Type B pancreatic cell (in vitro differentiated cells): ENCODE data around the gene ZNF789. TPM values are rescaled to one million over a fixed set of nuclear protein-coding genes. Genes with fewer than 3 reads are reported as not detected.

Experiments
- DNase-seq: peaks from one replicate; pipeline ENCODE4 v3.0.0; 2021; ENCODE audit warnings: mixed read lengths; ENCODE audit not compliant: unreplicated experiment; ENCODE audit errors: extremely low spot score
- H3K27ac Mint-ChIP-seq: 2 replicates; pipeline ENCODE4 v1.8.0; 2021; ENCODE audit warnings: mild to moderate bottlenecking, mixed read lengths
- H3K27me3 Mint-ChIP-seq: 2 replicates; pipeline ENCODE4 v1.8.0; 2021; ENCODE audit warnings: mixed read lengths
- H3K36me3 Mint-ChIP-seq: 2 replicates; pipeline ENCODE4 v1.8.0; 2021; ENCODE audit warnings: mixed read lengths
- H3K4me1 Mint-ChIP-seq: one replicate; pipeline ENCODE4 v1.8.0; 2021; ENCODE audit warnings: mixed read lengths; ENCODE audit not compliant: unreplicated experiment
- H3K4me3 Mint-ChIP-seq: 2 replicates; pipeline ENCODE4 v1.8.0; 2021; ENCODE audit warnings: mild to moderate bottlenecking, mixed read lengths
- H3K9me3 Mint-ChIP-seq: 2 replicates; pipeline ENCODE4 v1.8.0; 2021; ENCODE audit warnings: mixed read lengths
- CTCF ChIP-seq: fragments of 200-600 bp; sonication (generic); conservative IDR thresholded peaks from 2 replicates; pipeline ENCODE4 v1.5.0; 2021; ENCODE audit warnings: antibody characterized with exemption, mild to moderate bottlenecking
- total RNA-seq: library from RNA; stranded (reverse); gene quantifications from 2 replicates; pipeline ENCODE4 v1.2.1, GENCODE V29; 2021; ENCODE audit warnings: low replicate concordance

Gene ZNF789
- total RNA-seq, 1 donor from 2014 or later = 19.0 TPM

- H3K27ac Mint-ChIP-seq = no peak overlapping the region
Observed at GRCh38 chr7:99514050-99514449, 41.4 kb downstream of the ZNF789 start.

GRCh38 chr7:99521399-99521798 is 48.7 kb downstream of the ZNF789 start:
- Mint-ChIP-seq H3K36me3 (peaks cover 19% of the 10 kb centered on the region), H3K4me3 (no peak overlapping the region), H3K9me3 (no peaks in the 10 kb centered on the region), H3K27ac (no peak overlapping the region), H3K27me3 (no peaks in the 10 kb centered on the region), H3K4me1 (no peaks in the 10 kb centered on the region)
- TF ChIP-seq CTCF = no peak
- no peak for DNase-seq

More at GRCh38 chr7:99514050-99514449, 41.4 kb downstream of the ZNF789 start:
- Mint-ChIP-seq H3K4me3 (no peak overlapping the region), H3K9me3 (no peaks in the 10 kb centered on the region), H3K4me1 (no peaks in the 10 kb centered on the region), H3K36me3 (peaks cover 14% of the 10 kb centered on the region), H3K27me3 (no peaks in the 10 kb centered on the region)
- no peak for DNase-seq
- TF ChIP-seq CTCF = no peak

- no peaks in the 10 kb centered on the region for H3K4me1 Mint-ChIP-seq
- H3K36me3 Mint-ChIP-seq = peaks cover 52% of the 10 kb centered on the region
- H3K27ac Mint-ChIP-seq = no peak overlapping the region
- H3K9me3 Mint-ChIP-seq = no peaks in the 10 kb centered on the region
- DNase-seq = no peak
- H3K27me3 Mint-ChIP-seq = no peaks in the 10 kb centered on the region
- peak; percentile 44 for TF ChIP-seq CTCF
- H3K4me3 Mint-ChIP-seq = no peak overlapping the region
Observed at GRCh38 chr7:99525713-99526440, 53.2 kb downstream of the ZNF789 start.

GRCh38 chr7:99531354-99531765 is 58.7 kb downstream of the ZNF789 start:
- Mint-ChIP-seq H3K27me3 (no peaks in the 10 kb centered on the region), H3K27ac (no peak overlapping the region), H3K4me1 (no peaks in the 10 kb centered on the region), H3K4me3 (no peak overlapping the region), H3K36me3 (peaks cover 73% of the 10 kb centered on the region), H3K9me3 (peaks cover 5% of the 10 kb centered on the region)
- no peak for DNase-seq
- no peak for TF ChIP-seq CTCF

GRCh38 chr7:99535667-99536066 is 63.0 kb downstream of the ZNF789 start:
- Mint-ChIP-seq H3K4me3 (no peak overlapping the region), H3K27me3 (no peaks in the 10 kb centered on the region), H3K36me3 (peaks cover 41% of the 10 kb centered on the region), H3K9me3 (peaks cover 5% of the 10 kb centered on the region), H3K27ac (no peak overlapping the region), H3K4me1 (no peaks in the 10 kb centered on the region)
- TF ChIP-seq CTCF = no peak
- no peak for DNase-seq

Other genes with a start within 250 kb of the ZNF789 start
- not detected in 2 replicates for gene MYH16, start 200.1 kb upstream of the ZNF789 start, total RNA-seq
- gene ARPC1A, start 147.0 kb upstream of the ZNF789 start, total RNA-seq = 164 and 209 TPM in 2 replicates
- 55.0 and 125 TPM in 2 replicates for gene ARPC1B, start 98.2 kb upstream of the ZNF789 start, total RNA-seq
- 112 and 115 TPM in 2 replicates for gene PDAP1, start 64.3 kb upstream of the ZNF789 start, total RNA-seq
- gene BUD31, start 63.9 kb upstream of the ZNF789 start, total RNA-seq = 102 and 166 TPM in 2 replicates
- gene PTCD1, start 34.1 kb upstream of the ZNF789 start, total RNA-seq = 7.9 and 11.3 TPM in 2 replicates
- gene CPSF4, start 33.9 kb upstream of the ZNF789 start, total RNA-seq = 48.4 and 64.1 TPM in 2 replicates
- 345 and 403 TPM in 2 replicates for gene ATP5MF, start 6.7 kb upstream of the ZNF789 start, total RNA-seq
- gene ZNF394, start 27.4 kb downstream of the ZNF789 start, total RNA-seq = 24.3 and 31.8 TPM in 2 replicates
- gene ZKSCAN5, start 31.8 kb downstream of the ZNF789 start, total RNA-seq = 9.2 and 14.0 TPM in 2 replicates
- 10.2 and 10.8 TPM in 2 replicates for gene FAM200A, start 79.2 kb downstream of the ZNF789 start, total RNA-seq
- 69.2 and 89.1 TPM in 2 replicates for gene ZNF655, start 85.8 kb downstream of the ZNF789 start, total RNA-seq
- gene TMEM225B, start 125.4 kb downstream of the ZNF789 start, total RNA-seq = 0.36 and 0.82 TPM in 2 replicates
- 22.9 and 25.4 TPM in 2 replicates for gene ZSCAN25, start 144.1 kb downstream of the ZNF789 start, total RNA-seq
- 33.1 and 53.0 TPM in 2 replicates for gene CYP3A5, start 207.1 kb downstream of the ZNF789 start, total RNA-seq